ENCODE results near the gene UBAC1.
"Not testable (repeated sequence)": the region's sequence is repeated elsewhere in the genome, so short reads cannot be mapped to it uniquely, and the experiment has no call there.

UBAC1 gene

DNA sequence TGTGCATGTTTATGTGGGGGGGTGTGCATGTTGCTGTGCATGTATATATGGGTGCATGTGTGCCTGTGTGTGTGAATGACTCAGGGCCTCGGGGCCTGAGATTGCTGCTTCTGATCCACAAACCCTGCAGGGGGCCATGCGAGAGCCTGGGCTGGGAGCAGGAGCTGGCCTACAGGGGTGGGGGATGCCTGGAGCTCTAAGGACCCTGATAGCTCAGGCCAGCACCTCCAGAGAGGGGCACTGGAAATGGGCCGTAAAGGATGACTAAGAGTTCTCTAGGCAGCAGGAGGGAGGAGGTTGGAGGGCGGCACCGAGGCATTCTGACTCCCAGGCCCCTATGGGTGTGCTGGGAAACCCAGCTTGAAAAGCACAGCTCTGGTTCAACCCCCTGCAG is 6.9 kb upstream of the UBAC1 start:
- in situ Hi-C loops (cut with HindIII; ENCODE audit: low sequenced_read_pairs): no loop called here
- no peak for DNase-seq (ENCODE audit: low read depth, low spot score)

GRCh38 chr9:135966916-135967260 is 5.7 kb upstream of the UBAC1 start:
- H3K4me3 ChIP-seq (ENCODE audit: low read depth, low read length); DNase-seq (ENCODE audit: low read depth, low spot score); in situ Hi-C loops (cut with HindIII; ENCODE audit: low sequenced_read_pairs): not testable (repeated sequence)

More for the DNA sequence above, 6.9 kb upstream of the UBAC1 start:
- no peak for TF ChIP-seq CTCF (IDR thresholded peaks at IDR 0.05; ENCODE audit: low read depth, low read length)
- no peak overlapping the region for H3K4me3 ChIP-seq (ENCODE audit: low read depth, low read length)

GRCh38 chr9:135965124-135965756 is 4.1 kb upstream of the UBAC1 start:
- H3K4me3 ChIP-seq (ENCODE audit: low read depth, low read length): no peak overlapping the region
- in situ Hi-C loops (cut with HindIII; ENCODE audit: low sequenced_read_pairs): no loop called here
- no peak for TF ChIP-seq CTCF (IDR thresholded peaks at IDR 0.05; ENCODE audit: low read depth, low read length)
- DNase-seq (ENCODE audit: low read depth, low spot score): no peak

DNA sequence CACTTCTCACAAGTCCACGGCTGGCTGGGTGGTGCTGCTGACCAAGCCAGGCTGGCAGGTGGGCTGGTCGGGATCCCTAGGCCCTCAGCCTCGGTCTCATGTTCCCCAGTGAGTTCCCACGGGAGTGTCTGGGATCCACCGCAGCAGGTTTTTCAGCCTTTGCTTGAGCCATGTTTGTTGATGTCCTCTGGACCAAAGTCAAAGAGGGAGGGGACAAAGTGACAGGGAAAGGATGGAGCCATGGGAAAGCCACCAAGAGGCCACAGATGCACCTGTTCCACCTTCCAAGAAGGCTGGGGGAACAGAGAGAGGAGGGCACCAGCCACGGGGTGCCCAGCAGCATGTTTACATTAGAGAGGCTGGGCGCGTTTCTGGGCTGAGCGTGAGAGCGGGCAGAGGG is 2.8 kb upstream of the UBAC1 start:
- no peak for TF ChIP-seq CTCF (IDR thresholded peaks at IDR 0.05; ENCODE audit: low read depth, low read length)
- no peak overlapping the region for H3K4me3 ChIP-seq (ENCODE audit: low read depth, low read length)
- in situ Hi-C loops (cut with HindIII; ENCODE audit: low sequenced_read_pairs): no loop called here
- DNase-seq (ENCODE audit: low read depth, low spot score): no peak

GRCh38 chr9:135963338-135963737 is 2.2 kb upstream of the UBAC1 start:
- no peak for TF ChIP-seq CTCF (IDR thresholded peaks at IDR 0.05; ENCODE audit: low read depth, low read length)
- in situ Hi-C loops (cut with HindIII; ENCODE audit: low sequenced_read_pairs): no loop called here
- no peak for DNase-seq (ENCODE audit: low read depth, low spot score)
- no peak overlapping the region for H3K4me3 ChIP-seq (ENCODE audit: low read depth, low read length)

DNA sequence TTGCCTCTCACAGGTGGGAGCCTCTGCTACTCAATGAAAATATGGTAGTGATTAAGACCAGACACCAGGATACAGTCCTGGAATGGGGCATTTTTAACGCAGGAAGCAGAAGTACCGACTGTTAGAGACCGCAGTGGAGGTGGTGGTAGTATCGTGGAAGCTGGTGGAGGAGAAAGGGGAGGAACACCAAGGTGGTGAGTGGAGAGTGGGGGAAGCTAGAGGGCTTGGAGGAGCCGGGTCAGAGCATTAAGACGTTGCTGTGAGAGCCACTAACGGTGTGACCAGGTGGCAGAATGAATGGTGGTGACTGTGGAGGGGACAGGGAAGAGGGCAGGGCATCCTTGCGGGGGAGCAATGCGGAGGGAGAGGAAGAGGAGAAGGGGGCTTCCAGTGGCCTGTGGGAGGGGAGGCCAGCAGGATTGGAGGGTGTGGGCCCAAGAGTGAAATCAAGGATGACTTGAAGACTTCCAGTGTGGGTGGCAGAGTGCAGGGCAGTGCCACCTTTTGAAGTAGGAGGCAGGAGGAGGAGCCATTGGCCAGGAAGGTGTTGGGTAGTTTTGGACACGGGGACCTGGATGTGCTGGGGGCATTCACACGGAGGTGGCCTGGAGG is 1.6 kb upstream of the UBAC1 start:
- no peak for TF ChIP-seq CTCF (IDR thresholded peaks at IDR 0.05; ENCODE audit: low read depth, low read length)
- H3K4me3 ChIP-seq (ENCODE audit: low read depth, low read length): no peak overlapping the region
- DNase-seq (ENCODE audit: low read depth, low spot score): no peak
- in situ Hi-C loops (cut with HindIII; ENCODE audit: low sequenced_read_pairs): no loop called here

GRCh38 chr9:135961811-135962695 is 880 bp upstream of the UBAC1 start:
- in situ Hi-C loops (cut with HindIII; ENCODE audit: low sequenced_read_pairs): no loop called here
- H3K4me3 ChIP-seq (ENCODE audit: low read depth, low read length): no peak overlapping the region
- DNase-seq (ENCODE audit: low read depth, low spot score): no peak
- TF ChIP-seq CTCF (IDR thresholded peaks at IDR 0.05; ENCODE audit: low read depth, low read length): no peak
